ENCODE results near the gene VDR. TPM values are rescaled to one million over a fixed set of nuclear protein-coding genes. Genes with fewer than 3 reads are reported as not detected.
A peak's percentile ranks its signal among the peaks of the same experiment; 100 is the strongest.

Gene VDR
- total RNA-seq, 1 donor from 2014 or later: not detected

DNA sequence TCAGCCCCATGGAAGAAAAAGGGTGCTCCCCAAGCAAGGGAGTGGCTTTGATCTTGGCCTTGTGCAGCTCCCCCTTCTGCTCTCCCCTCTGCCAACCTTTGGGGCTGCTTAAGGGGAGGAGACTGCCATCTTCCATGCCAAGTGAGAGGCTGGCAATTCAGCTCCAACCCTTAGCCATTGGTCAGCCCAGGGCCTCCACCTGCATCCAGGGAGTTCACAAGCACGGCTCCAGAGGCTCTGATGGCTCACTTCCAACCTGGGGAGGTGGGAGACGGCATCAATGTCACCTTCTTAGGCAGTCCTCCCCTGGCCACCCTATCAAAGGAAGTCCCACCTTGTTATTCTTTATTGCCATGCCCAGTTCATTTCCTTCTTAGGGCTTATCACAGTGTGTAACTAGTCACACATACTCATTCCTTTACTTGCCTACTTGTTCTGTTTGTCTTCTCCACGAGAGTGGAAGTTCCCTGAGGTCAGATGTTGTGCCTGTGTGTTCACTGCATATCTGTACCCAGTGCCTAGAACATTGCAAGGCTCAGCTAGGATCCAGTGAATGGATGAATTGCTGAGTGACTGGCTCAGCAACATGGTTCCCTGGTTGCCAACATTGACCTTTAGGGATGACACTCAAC is 90.1 kb downstream of the VDR start:
- Histone ChIP-seq H4K20me1 (ENCODE audit: low read depth) (peaks cover 5% of the 10 kb centered on the region), H3K9me3 (ENCODE audit: low read depth) (no peaks in the 10 kb centered on the region), H3K27me3 (no peaks in the 10 kb centered on the region), H3K4me3 (no peak overlapping the region), H3K27ac (no peak overlapping the region), H3K9ac (no peak overlapping the region), H3K36me3 (no peaks in the 10 kb centered on the region), H3F3A (ENCODE audit: low read depth) (peaks cover 50% of the 10 kb centered on the region), H3K79me2 (ENCODE audit: low read depth) (peaks cover 75% of the 10 kb centered on the region), H3K4me1 (peaks cover 50% of the 10 kb centered on the region), H3K4me2 (no peak overlapping the region), H2AFZ (replicated peaks) (no peak overlapping the region)
- DNase-seq (ENCODE audit: low spot score): no peak
- Mint-ChIP-seq H3K4me3 (no peak overlapping the region), H3K27me3 (ENCODE audit: insufficient read depth, low read depth) (peaks cover 10% of the 10 kb centered on the region), H3K27ac (no peak overlapping the region), H3K36me3 (peaks cover 6% of the 10 kb centered on the region), H3K4me1 (peaks cover 70% of the 10 kb centered on the region), H3K9me3 (no peaks in the 10 kb centered on the region)
- TF ChIP-seq EZH2 (IDR thresholded peaks at IDR 0.05) (no peak), EZH2phosphoT487 (IDR thresholded peaks at IDR 0.05) (no peak)
- TF ChIP-seq, protein P1, sequence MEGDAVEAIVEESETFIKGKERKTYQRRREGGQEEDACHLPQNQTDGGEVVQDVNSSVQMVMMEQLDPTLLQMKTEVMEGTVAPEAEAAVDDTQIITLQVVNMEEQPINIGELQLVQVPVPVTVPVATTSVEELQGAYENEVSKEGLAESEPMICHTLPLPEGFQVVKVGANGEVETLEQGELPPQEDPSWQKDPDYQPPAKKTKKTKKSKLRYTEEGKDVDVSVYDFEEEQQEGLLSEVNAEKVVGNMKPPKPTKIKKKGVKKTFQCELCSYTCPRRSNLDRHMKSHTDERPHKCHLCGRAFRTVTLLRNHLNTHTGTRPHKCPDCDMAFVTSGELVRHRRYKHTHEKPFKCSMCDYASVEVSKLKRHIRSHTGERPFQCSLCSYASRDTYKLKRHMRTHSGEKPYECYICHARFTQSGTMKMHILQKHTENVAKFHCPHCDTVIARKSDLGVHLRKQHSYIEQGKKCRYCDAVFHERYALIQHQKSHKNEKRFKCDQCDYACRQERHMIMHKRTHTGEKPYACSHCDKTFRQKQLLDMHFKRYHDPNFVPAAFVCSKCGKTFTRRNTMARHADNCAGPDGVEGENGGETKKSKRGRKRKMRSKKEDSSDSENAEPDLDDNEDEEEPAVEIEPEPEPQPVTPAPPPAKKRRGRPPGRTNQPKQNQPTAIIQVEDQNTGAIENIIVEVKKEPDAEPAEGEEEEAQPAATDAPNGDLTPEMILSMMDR (IDR thresholded peaks at IDR 0.05): no peak

DNA sequence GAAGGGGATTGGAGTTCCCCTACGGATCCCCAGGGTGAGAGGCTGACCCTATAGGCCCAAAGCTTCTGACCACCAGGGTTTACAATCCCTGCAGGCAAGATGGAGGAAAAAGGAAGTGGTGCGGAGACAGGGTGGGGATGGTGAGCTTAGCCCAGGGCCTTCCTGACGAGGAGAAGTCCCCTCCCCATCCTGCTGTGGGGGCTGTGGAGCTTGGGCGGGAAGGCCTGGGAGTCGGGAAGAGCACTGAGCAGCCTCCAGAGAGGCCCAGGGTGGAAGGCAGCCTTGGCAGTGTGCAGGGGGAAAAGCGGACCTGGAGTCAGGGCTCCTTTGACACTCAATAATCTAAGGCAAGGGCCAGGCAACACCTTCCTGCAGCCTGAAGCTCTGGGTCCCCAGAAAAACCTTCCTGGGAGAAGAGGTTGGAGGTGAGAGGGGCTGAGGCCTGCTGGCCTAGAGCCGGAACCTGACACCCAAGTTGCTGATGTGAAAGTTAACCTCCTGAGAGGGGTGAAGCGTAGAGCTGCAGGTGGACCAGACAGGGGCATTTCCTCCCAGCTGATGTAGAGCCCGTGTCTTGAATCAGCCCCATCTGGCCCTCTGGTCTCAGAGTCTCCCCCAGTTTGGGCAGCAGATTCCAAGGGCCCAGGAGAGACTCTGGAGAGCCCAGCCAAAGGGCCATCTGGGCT is 91.1 kb downstream of the VDR start:
- H3F3A ChIP-seq (ENCODE audit: low read depth): peaks cover 45% of the 10 kb centered on the region
- H3K9me3 ChIP-seq (ENCODE audit: low read depth): no peaks in the 10 kb centered on the region
- H3K27ac Mint-ChIP-seq: peak overlapping the region; percentile 96
- no peaks in the 10 kb centered on the region for H3K9me3 Mint-ChIP-seq
- peak overlapping the region; percentile 60 for H3K27ac ChIP-seq
- H3K4me1 ChIP-seq: peaks cover 49% of the 10 kb centered on the region
- peak overlapping the region; percentile 79 for H3K4me3 Mint-ChIP-seq
- H3K9ac ChIP-seq: no peak overlapping the region
- H3K36me3 Mint-ChIP-seq: peaks cover 6% of the 10 kb centered on the region
- H4K20me1 ChIP-seq (ENCODE audit: low read depth): peaks cover 9% of the 10 kb centered on the region
- peak; percentile 53 for DNase-seq (ENCODE audit: low spot score)
- TF ChIP-seq, protein P1 (IDR thresholded peaks at IDR 0.05): peak; percentile 5
- no peak for TF ChIP-seq EZH2 (IDR thresholded peaks at IDR 0.05)
- H3K4me3 ChIP-seq: peak overlapping the region; percentile 35
- peaks cover 11% of the 10 kb centered on the region for H3K27me3 Mint-ChIP-seq (ENCODE audit: insufficient read depth, low read depth)
- no peaks in the 10 kb centered on the region for H3K27me3 ChIP-seq
- H3K36me3 ChIP-seq: no peaks in the 10 kb centered on the region
- H2AFZ ChIP-seq (replicated peaks): peak overlapping the region; percentile 45
- H3K4me1 Mint-ChIP-seq: peaks cover 76% of the 10 kb centered on the region
- peaks cover 77% of the 10 kb centered on the region for H3K79me2 ChIP-seq (ENCODE audit: low read depth)
- H3K4me2 ChIP-seq: peak overlapping the region; percentile 62

DNA sequence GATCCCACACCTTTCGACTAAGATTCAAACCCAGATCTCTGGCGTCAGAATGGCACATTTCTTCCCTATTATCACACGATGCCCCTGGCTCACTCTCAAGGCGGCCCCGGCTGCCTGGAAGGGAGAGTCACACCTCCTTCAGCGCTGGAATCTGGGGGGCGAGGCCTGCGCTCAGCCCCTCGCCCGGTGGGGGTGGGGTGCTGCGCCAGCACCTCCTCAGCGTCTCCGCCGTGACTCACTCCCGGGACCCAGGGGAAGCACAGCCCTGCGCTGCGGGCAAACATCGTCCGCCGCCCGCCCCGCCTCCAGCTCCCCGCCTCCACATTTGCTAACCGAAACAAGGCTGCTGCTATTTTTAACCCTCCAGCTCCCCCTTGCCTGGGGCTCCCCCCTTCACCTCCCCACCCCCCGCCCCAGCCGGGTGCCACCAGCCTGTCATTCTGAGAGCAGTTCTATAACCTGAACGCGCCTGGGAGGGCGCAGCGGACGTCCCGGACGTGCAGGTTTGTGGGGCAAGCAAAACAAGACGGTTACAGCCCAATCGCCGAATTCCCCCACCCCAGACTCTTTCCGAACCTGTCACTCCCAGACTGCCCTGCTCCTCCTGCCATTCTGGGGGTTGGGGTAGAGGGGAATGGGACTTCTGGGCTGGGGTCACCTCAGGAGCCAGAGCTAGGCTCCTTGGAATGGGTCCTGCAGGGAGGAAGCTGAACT is 91.8 kb downstream of the VDR start:
- Mint-ChIP-seq H3K9me3 (no peaks in the 10 kb centered on the region), H3K4me1 (peaks cover 76% of the 10 kb centered on the region), H3K36me3 (peaks cover 6% of the 10 kb centered on the region), H3K27me3 (ENCODE audit: insufficient read depth, low read depth) (peaks cover 10% of the 10 kb centered on the region), H3K27ac (peak overlapping the region; percentile 96), H3K4me3 (peak overlapping the region; percentile 79)
- H3K79me2 ChIP-seq (ENCODE audit: low read depth): peaks cover 78% of the 10 kb centered on the region
- H3K27me3 ChIP-seq: no peaks in the 10 kb centered on the region
- peaks cover 11% of the 10 kb centered on the region for H4K20me1 ChIP-seq (ENCODE audit: low read depth)
- peak overlapping the region; percentile 35 for H3K4me3 ChIP-seq
- H2AFZ ChIP-seq (replicated peaks): peak overlapping the region; percentile 45
- H3K27ac ChIP-seq: peak overlapping the region; percentile 60
- peak overlapping the region; percentile 62 for H3K4me2 ChIP-seq
- no peaks in the 10 kb centered on the region for H3K36me3 ChIP-seq
- DNase-seq (ENCODE audit: low spot score): peak; percentile 89
- peaks cover 40% of the 10 kb centered on the region for H3F3A ChIP-seq (ENCODE audit: low read depth)
- no peak overlapping the region for H3K9ac ChIP-seq
- TF ChIP-seq, protein P1 (IDR thresholded peaks at IDR 0.05): no peak
- no peak for TF ChIP-seq EZH2 (IDR thresholded peaks at IDR 0.05)
- TF ChIP-seq EZH2phosphoT487 (IDR thresholded peaks at IDR 0.05): no peak
- peaks cover 52% of the 10 kb centered on the region for H3K4me1 ChIP-seq
- H3K9me3 ChIP-seq (ENCODE audit: low read depth): no peaks in the 10 kb centered on the region
